ENCODE data around the gene SCNN1G.

SCNN1G gene

DNA sequence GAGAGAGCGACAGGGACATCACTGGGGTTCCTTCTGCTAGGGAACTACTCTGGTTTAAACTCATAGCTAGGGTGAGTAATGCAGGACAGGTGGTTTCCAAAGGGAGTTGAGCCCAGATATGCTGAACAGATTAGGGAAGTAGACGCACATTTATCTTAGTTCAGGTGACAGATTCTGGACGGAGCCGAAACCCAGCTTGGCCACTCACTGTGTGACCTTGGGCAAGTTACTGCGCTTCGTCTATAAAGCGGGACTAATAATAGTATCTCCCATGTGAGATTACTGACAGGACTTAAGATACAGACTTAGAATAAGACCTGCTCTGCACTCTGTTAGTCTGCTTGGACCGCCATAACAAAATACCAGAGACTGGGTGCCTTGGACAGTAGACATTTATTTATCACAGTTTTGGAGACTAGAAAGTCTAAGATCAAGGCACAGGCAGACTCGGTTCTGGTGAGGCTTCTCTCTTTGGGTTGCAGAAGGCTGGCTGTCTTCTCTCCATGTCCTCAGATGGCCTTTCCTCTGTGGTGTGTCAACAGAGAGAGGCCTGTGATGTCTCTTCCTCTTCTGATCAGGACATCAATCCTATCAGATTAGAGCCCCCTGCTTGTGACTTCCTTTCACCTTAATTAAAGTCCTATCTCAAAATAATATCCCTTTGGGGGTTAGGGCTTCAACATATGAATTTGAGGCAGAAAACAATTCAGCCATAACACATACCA, 12.1 kb downstream of the SCNN1G start:
- Histone ChIP-seq H3K18ac (ENCODE audit: low read depth in 1 of 2, low read length in 2 of 2) (no peak overlapping the region), H3K27me3 (ENCODE audit: control insufficient read depth in 1 of 2, insufficient read depth in 1 of 2, low read length in 2 of 2) (peaks cover 17 to 32% of the 10 kb centered on the region in 2 experiments), H3K23ac (ENCODE audit: low read length in 2 of 2) (no peak overlapping the region), H3K4me1 (ENCODE audit: control insufficient read depth, insufficient read depth, low read depth, low read length) (no peaks in the 10 kb centered on the region), H4K8ac (ENCODE audit: low read length) (no peak overlapping the region), H4K91ac (ENCODE audit: low read length) (no peak overlapping the region), H3K79me1 (replicated peaks; ENCODE audit: low read length, poor library complexity, severe bottlenecking) (no peaks in the 10 kb centered on the region), H3K4me3 (ENCODE audit: insufficient read depth in 1 of 2, low read depth in 1 of 2, low read length in 2 of 2) (no peak overlapping the region), H2BK5ac (ENCODE audit: low read depth, low read length, poor library complexity, severe bottlenecking) (no peak overlapping the region), H3K14ac (ENCODE audit: low read length in 2 of 2) (no peak overlapping the region), H2BK15ac (ENCODE audit: low read depth, poor library complexity, severe bottlenecking) (no peak overlapping the region), H2BK12ac (ENCODE audit: low read length in 2 of 2) (no peak overlapping the region), H3K36me3 (ENCODE audit: control insufficient read depth in 1 of 2, insufficient read depth in 2 of 2, low read depth in 1 of 2, low read length in 2 of 2) (no peaks in the 10 kb centered on the region), H2AFZ (ENCODE audit: low read depth, low read length) (no peak overlapping the region), H3K4ac (ENCODE audit: low read depth in 1 of 2, low read length in 2 of 2) (no peak overlapping the region), H3K9me3 (ENCODE audit: control insufficient read depth, low read length) (no peaks in the 10 kb centered on the region), H3K4me2 (ENCODE audit: low read length, poor library complexity, severe bottlenecking) (no peak overlapping the region), H3K9ac (ENCODE audit: low read length) (no peak overlapping the region), H2AK5ac (ENCODE audit: low read length, severe bottlenecking) (no peak overlapping the region), H3K27ac (ENCODE audit: low read length, poor library complexity, severe bottlenecking) (no peak overlapping the region), H2BK120ac (ENCODE audit: low read depth, low read length) (no peak overlapping the region)
- WGBS: 95% methylated on average over 9 of the region's 9 CpGs
- no peak for DNase-seq

GRCh38 chr16:23195366-23195978, 12.9 kb downstream of the SCNN1G start:
- H3K4ac ChIP-seq (ENCODE audit: low read depth in 1 of 2, low read length in 2 of 2): no peak overlapping the region
- H2AK5ac ChIP-seq (ENCODE audit: low read length, severe bottlenecking): no peak overlapping the region
- 72% methylated on average over 2 of the region's 3 CpGs for whole genome bisulfite sequencing
- no peaks in the 10 kb centered on the region for H3K9me3 ChIP-seq (ENCODE audit: control insufficient read depth, low read length)
- no peaks in the 10 kb centered on the region for H3K36me3 ChIP-seq (ENCODE audit: control insufficient read depth in 1 of 2, insufficient read depth in 2 of 2, low read depth in 1 of 2, low read length in 2 of 2)
- no peak overlapping the region for H3K18ac ChIP-seq (ENCODE audit: low read depth in 1 of 2, low read length in 2 of 2)
- no peaks in the 10 kb centered on the region for H3K79me1 ChIP-seq (replicated peaks; ENCODE audit: low read length, poor library complexity, severe bottlenecking)
- H2BK12ac ChIP-seq (ENCODE audit: low read length in 2 of 2): no peak overlapping the region
- no peaks in the 10 kb centered on the region for H3K4me1 ChIP-seq (ENCODE audit: control insufficient read depth, insufficient read depth, low read depth, low read length)
- no peak overlapping the region for H3K4me2 ChIP-seq (ENCODE audit: low read length, poor library complexity, severe bottlenecking)
- H2BK15ac ChIP-seq (ENCODE audit: low read depth, poor library complexity, severe bottlenecking): no peak overlapping the region
- no peak overlapping the region for H3K4me3 ChIP-seq (ENCODE audit: insufficient read depth in 1 of 2, low read depth in 1 of 2, low read length in 2 of 2)
- H3K27ac ChIP-seq (ENCODE audit: low read length, poor library complexity, severe bottlenecking): no peak overlapping the region
- no peak for DNase-seq
- no peak overlapping the region for H3K14ac ChIP-seq (ENCODE audit: low read length in 2 of 2)
- H2AFZ ChIP-seq (ENCODE audit: low read depth, low read length): no peak overlapping the region
- no peak overlapping the region for H4K91ac ChIP-seq (ENCODE audit: low read length)
- H3K23ac ChIP-seq (ENCODE audit: low read length in 2 of 2): no peak overlapping the region
- H2BK120ac ChIP-seq (ENCODE audit: low read depth, low read length): no peak overlapping the region
- no peak overlapping the region for H4K8ac ChIP-seq (ENCODE audit: low read length)
- no peak overlapping the region for H2BK5ac ChIP-seq (ENCODE audit: low read depth, low read length, poor library complexity, severe bottlenecking)
- peaks cover 18 to 33% of the 10 kb centered on the region in 2 experiments for H3K27me3 ChIP-seq (ENCODE audit: control insufficient read depth in 1 of 2, insufficient read depth in 1 of 2, low read length in 2 of 2)
- no peak overlapping the region for H3K9ac ChIP-seq (ENCODE audit: low read length)

DNA sequence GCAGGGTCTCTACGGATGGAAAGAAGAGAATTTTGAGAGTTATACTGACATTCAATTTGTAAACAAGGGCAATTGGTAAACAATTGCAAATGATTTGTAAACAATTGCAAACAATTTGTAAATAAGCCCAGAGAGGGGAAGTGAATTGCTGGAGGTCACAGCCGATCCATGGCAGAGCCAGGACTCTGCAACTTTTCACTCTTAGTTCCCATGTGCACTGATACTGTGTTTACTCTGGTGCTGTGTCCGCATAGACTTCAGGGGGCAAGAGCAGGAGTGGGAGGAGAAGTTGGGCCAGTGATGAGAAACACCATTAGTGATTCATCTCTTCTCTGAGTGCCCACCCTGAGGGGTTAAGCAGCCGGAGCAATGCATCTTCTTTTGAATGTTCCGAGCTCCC, 14.0 kb downstream of the SCNN1G start:
- Histone ChIP-seq H2BK120ac (ENCODE audit: low read depth, low read length) (no peak overlapping the region), H2BK15ac (ENCODE audit: low read depth, poor library complexity, severe bottlenecking) (no peak overlapping the region), H3K27me3 (ENCODE audit: control insufficient read depth in 1 of 2, insufficient read depth in 1 of 2, low read length in 2 of 2) (peaks cover 21 to 43% of the 10 kb centered on the region in 2 experiments), H3K27ac (ENCODE audit: low read length, poor library complexity, severe bottlenecking) (no peak overlapping the region), H3K14ac (ENCODE audit: low read length in 2 of 2) (no peak overlapping the region), H3K4me2 (ENCODE audit: low read length, poor library complexity, severe bottlenecking) (no peak overlapping the region), H2BK5ac (ENCODE audit: low read depth, low read length, poor library complexity, severe bottlenecking) (no peak overlapping the region), H2AK5ac (ENCODE audit: low read length, severe bottlenecking) (no peak overlapping the region), H2BK12ac (ENCODE audit: low read length in 2 of 2) (no peak overlapping the region), H3K9ac (ENCODE audit: low read length) (no peak overlapping the region), H3K4ac (ENCODE audit: low read depth in 1 of 2, low read length in 2 of 2) (no peak overlapping the region), H3K36me3 (ENCODE audit: control insufficient read depth in 1 of 2, insufficient read depth in 2 of 2, low read depth in 1 of 2, low read length in 2 of 2) (no peaks in the 10 kb centered on the region), H3K4me1 (ENCODE audit: control insufficient read depth, insufficient read depth, low read depth, low read length) (no peaks in the 10 kb centered on the region), H3K9me3 (ENCODE audit: control insufficient read depth, low read length) (no peaks in the 10 kb centered on the region), H3K23ac (ENCODE audit: low read length in 2 of 2) (no peak overlapping the region), H4K91ac (ENCODE audit: low read length) (no peak overlapping the region), H3K18ac (ENCODE audit: low read depth in 1 of 2, low read length in 2 of 2) (no peak overlapping the region), H2AFZ (ENCODE audit: low read depth, low read length) (no peak overlapping the region), H3K4me3 (ENCODE audit: insufficient read depth in 1 of 2, low read depth in 1 of 2, low read length in 2 of 2) (no peak overlapping the region), H3K79me1 (replicated peaks; ENCODE audit: low read length, poor library complexity, severe bottlenecking) (no peaks in the 10 kb centered on the region), H4K8ac (ENCODE audit: low read length) (no peak overlapping the region)
- no peak for DNase-seq
- 48% methylated on average over 5 of the region's 5 CpGs for WGBS

GRCh38 chr16:23202166-23202565, 19.6 kb downstream of the SCNN1G start:
- Histone ChIP-seq H3K4me3 (ENCODE audit: insufficient read depth in 1 of 2, low read depth in 1 of 2, low read length in 2 of 2) (no peak overlapping the region), H3K9ac (ENCODE audit: low read length) (no peak overlapping the region), H3K79me1 (replicated peaks; ENCODE audit: low read length, poor library complexity, severe bottlenecking) (no peaks in the 10 kb centered on the region), H2BK15ac (ENCODE audit: low read depth, poor library complexity, severe bottlenecking) (no peak overlapping the region), H2BK5ac (ENCODE audit: low read depth, low read length, poor library complexity, severe bottlenecking) (no peak overlapping the region), H3K4me1 (ENCODE audit: control insufficient read depth, insufficient read depth, low read depth, low read length) (no peaks in the 10 kb centered on the region), H2AFZ (ENCODE audit: low read depth, low read length) (no peak overlapping the region), H3K18ac (ENCODE audit: low read depth in 1 of 2, low read length in 2 of 2) (no peak overlapping the region), H2AK5ac (ENCODE audit: low read length, severe bottlenecking) (no peak overlapping the region), H3K27me3 (ENCODE audit: control insufficient read depth in 1 of 2, insufficient read depth in 1 of 2, low read length in 2 of 2) (peaks cover 7 to 27% of the 10 kb centered on the region in 2 experiments), H2BK120ac (ENCODE audit: low read depth, low read length) (no peak overlapping the region), H3K9me3 (ENCODE audit: control insufficient read depth, low read length) (no peaks in the 10 kb centered on the region), H3K23ac (ENCODE audit: low read length in 2 of 2) (no peak overlapping the region), H4K91ac (ENCODE audit: low read length) (no peak overlapping the region), H3K27ac (ENCODE audit: low read length, poor library complexity, severe bottlenecking) (no peak overlapping the region), H3K4me2 (ENCODE audit: low read length, poor library complexity, severe bottlenecking) (no peak overlapping the region), H2BK12ac (ENCODE audit: low read length in 2 of 2) (no peak overlapping the region), H3K36me3 (ENCODE audit: control insufficient read depth in 1 of 2, insufficient read depth in 2 of 2, low read depth in 1 of 2, low read length in 2 of 2) (no peaks in the 10 kb centered on the region), H3K4ac (ENCODE audit: low read depth in 1 of 2, low read length in 2 of 2) (no peak overlapping the region), H4K8ac (ENCODE audit: low read length) (no peak overlapping the region), H3K14ac (ENCODE audit: low read length in 2 of 2) (no peak overlapping the region)
- DNase-seq: no peak
- WGBS: 74% methylated on average over 1 of the region's 1 CpG
